SH-SY5Y (cell line): ENCODE results near the gene TSPAN18.

ENCODE experiments used
- GATA2 ChIP-seq: IDR thresholded peaks from 2 replicates; pipeline ENCODE4 v1.6.1; 2011; ENCODE audit warnings: mild to moderate bottlenecking, low read depth, low read length
- GATA3 ChIP-seq: IDR thresholded peaks from 2 replicates; pipeline ENCODE4 v1.6.1; 2011; ENCODE audit warnings: low read depth, mild to moderate bottlenecking, low read length, moderate library complexity

- TF ChIP-seq GATA2, result no peak
- TF ChIP-seq GATA3, result no peak
These were observed 130.8 kb downstream of the TSPAN18 start for GRCh38 chr11:44857490-44858090.
